ENCODE results near the gene ENTPD1.
A peak's percentile ranks its signal among the peaks of the same experiment; 100 is the strongest.
"Not testable (repeated sequence)": the region's sequence is repeated elsewhere in the genome, so short reads cannot be mapped to it uniquely, and the experiment has no call there.

The ENTPD1 gene

GRCh38 chr10:95716866-95717265, 39.1 kb upstream of the ENTPD1 start:
- no peaks in the 10 kb centered on the region for H3K9me3 Mint-ChIP-seq
- H3K27me3 Mint-ChIP-seq (ENCODE audit: low read depth) = peaks cover 3% of the 10 kb centered on the region
- H3K4me3 Mint-ChIP-seq = no peak overlapping the region
- no peaks in the 10 kb centered on the region for H3K36me3 Mint-ChIP-seq (ENCODE audit: low read depth)
- no peaks in the 10 kb centered on the region for H3K4me1 Mint-ChIP-seq
- H3K27ac Mint-ChIP-seq = no peak overlapping the region
- no peak for TF ChIP-seq CTCF (IDR thresholded peaks at IDR 0.05; ENCODE audit: unreplicated experiment in 3 of 3)

GRCh38 chr10:95720745-95721144, 35.2 kb upstream of the ENTPD1 start:
- not testable (repeated sequence) for H3K9me3 Mint-ChIP-seq; H3K27ac Mint-ChIP-seq; H3K4me1 Mint-ChIP-seq; H3K36me3 Mint-ChIP-seq (ENCODE audit: low read depth); H3K27me3 Mint-ChIP-seq (ENCODE audit: low read depth); H3K4me3 Mint-ChIP-seq

GRCh38 chr10:95722496-95722895, 33.5 kb upstream of the ENTPD1 start:
- H3K9me3 Mint-ChIP-seq; H3K27me3 Mint-ChIP-seq (ENCODE audit: low read depth); H3K36me3 Mint-ChIP-seq (ENCODE audit: low read depth); H3K27ac Mint-ChIP-seq; H3K4me1 Mint-ChIP-seq; H3K4me3 Mint-ChIP-seq: not testable (repeated sequence)

GRCh38 chr10:95728526-95728925, 27.4 kb upstream of the ENTPD1 start:
- Mint-ChIP-seq H3K9me3 (peaks cover 27% of the 10 kb centered on the region), H3K27ac (no peak overlapping the region), H3K4me3 (no peak overlapping the region), H3K27me3 (ENCODE audit: low read depth) (peaks cover under 1% of the 10 kb centered on the region), H3K36me3 (ENCODE audit: low read depth) (no peaks in the 10 kb centered on the region), H3K4me1 (peaks cover 4% of the 10 kb centered on the region)
- TF ChIP-seq CTCF (IDR thresholded peaks at IDR 0.05; ENCODE audit: unreplicated experiment in 3 of 3) = no peak

GRCh38 chr10:95729323-95730055, 26.5 kb upstream of the ENTPD1 start:
- Mint-ChIP-seq H3K36me3 (ENCODE audit: low read depth) (no peaks in the 10 kb centered on the region), H3K4me3 (no peak overlapping the region), H3K27ac (peak overlapping the region in 2 of 3 experiments; percentile 57 to 83), H3K4me1 (peaks cover 14% of the 10 kb centered on the region), H3K9me3 (peaks cover 33% of the 10 kb centered on the region), H3K27me3 (ENCODE audit: low read depth) (no peaks in the 10 kb centered on the region)
- TF ChIP-seq CTCF (IDR thresholded peaks at IDR 0.05; ENCODE audit: unreplicated experiment in 3 of 3) = no peak

- peaks cover 28% of the 10 kb centered on the region for H3K9me3 Mint-ChIP-seq
- peak overlapping the region in 2 of 3 experiments; percentile 16 to 57 for H3K27ac Mint-ChIP-seq
- H3K27me3 Mint-ChIP-seq (ENCODE audit: low read depth) = no peaks in the 10 kb centered on the region
- no peak for TF ChIP-seq CTCF (IDR thresholded peaks at IDR 0.05; ENCODE audit: unreplicated experiment in 3 of 3)
- H3K4me3 Mint-ChIP-seq = no peak overlapping the region
- peaks cover 16% of the 10 kb centered on the region for H3K4me1 Mint-ChIP-seq
- no peaks in the 10 kb centered on the region for H3K36me3 Mint-ChIP-seq (ENCODE audit: low read depth)
Measured at GRCh38 chr10:95730233-95730632, 25.7 kb upstream of the ENTPD1 start.

- H3K36me3 Mint-ChIP-seq (ENCODE audit: low read depth); H3K4me3 Mint-ChIP-seq; H3K27ac Mint-ChIP-seq; H3K27me3 Mint-ChIP-seq (ENCODE audit: low read depth): not testable (repeated sequence)
- H3K4me1 Mint-ChIP-seq = peaks cover 20% of the 10 kb centered on the region
- peaks cover 26% of the 10 kb centered on the region for H3K9me3 Mint-ChIP-seq
Measured at GRCh38 chr10:95732907-95733306, 23.1 kb upstream of the ENTPD1 start.

Data from nephron (organoid).